D341Med (cell line): ENCODE results near the gene HNRNPL.
"Not testable (repeated sequence)": the region's sequence is repeated elsewhere in the genome, so short reads cannot be mapped to it uniquely, and the experiment has no call there.

Experiments
- DNase-seq: peaks from one replicate; pipeline ENCODE4 v3.0.0; 2012; ENCODE audit warnings: low spot score

HNRNPL gene

DNA sequence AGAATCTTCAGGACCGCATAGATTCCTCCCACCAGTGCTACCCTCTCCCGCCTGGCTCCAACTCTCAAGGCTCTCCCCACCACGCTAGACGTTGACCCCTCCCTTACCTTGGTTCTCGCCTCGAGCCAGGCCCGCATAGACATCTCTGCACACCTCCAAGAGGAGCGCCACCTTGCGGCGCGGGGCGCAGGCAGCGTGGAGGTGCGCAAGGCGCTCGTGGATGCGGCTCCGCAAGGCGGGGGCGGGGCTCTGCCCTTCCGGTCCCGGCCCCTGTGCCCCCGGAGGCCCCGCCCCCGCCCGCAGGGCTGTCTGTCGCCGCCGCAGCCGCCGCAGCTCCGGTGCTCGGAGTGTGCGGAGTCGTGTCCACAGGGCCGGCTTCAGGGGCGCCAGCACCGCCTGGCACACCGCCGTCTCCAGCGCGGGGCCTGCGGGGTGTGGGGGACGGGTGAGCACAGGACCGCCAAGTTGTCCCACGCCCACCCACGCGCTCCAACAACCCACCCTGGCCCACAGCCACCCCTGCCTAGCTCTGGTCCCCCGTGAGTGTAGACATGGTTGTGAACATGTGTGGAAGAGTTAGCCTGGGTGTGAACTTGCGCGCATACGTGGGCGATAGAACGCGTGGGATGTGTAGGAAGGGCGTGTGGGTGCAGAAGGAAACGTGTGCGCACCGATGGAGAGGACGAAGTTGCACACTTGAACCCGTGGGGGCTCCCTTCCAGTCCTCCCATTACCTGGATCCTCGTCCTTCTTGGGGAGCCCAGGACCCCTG is 20.2 kb upstream of the HNRNPL start:
- peak; percentile 92 for DNase-seq

DNA sequence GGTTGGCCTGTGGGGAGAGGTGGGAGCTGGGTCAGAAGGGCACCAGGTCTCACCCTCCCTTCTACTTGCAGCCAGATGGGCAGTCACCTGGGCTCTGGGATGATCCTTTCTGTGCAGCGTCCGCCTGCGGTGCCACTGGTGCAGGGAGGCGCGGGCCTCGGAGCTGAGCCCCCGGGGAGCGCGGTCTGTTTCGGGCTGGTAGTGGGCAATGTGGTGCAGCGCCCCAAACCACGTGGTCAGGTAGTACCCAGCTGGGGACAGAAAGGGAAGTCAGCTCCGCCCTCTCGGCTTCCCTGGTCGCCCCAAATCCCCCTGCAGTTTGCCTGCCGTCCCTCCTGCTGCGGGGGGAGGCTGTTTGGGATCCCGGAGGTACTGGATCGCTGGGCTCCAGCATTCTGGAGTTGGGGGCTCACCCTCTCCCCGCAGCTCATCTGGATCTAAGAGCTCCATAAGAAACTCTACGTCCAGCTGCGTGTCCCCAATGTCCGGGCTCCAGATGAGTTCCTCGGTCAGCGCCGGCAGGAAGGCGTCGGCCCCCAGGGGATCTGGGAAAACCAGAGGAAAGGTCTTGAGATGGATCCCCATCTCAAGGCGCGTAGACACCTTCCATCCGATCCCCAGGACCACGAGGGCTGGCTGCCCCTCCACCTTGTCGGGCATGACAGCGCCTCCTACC is 19.5 kb upstream of the HNRNPL start:
- peak; percentile 67 for DNase-seq

GRCh38 chr19:38868551-38868950 is 18.8 kb upstream of the HNRNPL start:
- no peak for DNase-seq

GRCh38 chr19:38867171-38867780 is 17.5 kb upstream of the HNRNPL start:
- no peak for DNase-seq

- DNase-seq = no peak
These were observed 12.7 kb upstream of the HNRNPL start for GRCh38 chr19:38862321-38863059.

DNA sequence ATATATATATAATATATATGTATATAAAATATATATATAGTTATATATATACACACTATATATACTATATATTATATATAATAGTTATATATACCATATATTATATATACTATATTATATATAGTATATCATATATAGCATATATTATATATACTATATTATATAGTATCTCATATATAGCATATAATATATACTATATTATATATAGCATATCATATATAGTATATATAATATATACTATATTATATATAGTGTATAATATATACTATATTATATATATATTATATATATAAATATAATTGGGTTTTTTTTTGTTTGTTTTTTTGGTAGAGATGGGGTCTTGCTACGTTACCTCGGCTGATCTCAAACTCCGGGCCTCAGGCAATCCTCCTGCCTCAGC is 11.6 kb upstream of the HNRNPL start:
- no peak for DNase-seq

DNA sequence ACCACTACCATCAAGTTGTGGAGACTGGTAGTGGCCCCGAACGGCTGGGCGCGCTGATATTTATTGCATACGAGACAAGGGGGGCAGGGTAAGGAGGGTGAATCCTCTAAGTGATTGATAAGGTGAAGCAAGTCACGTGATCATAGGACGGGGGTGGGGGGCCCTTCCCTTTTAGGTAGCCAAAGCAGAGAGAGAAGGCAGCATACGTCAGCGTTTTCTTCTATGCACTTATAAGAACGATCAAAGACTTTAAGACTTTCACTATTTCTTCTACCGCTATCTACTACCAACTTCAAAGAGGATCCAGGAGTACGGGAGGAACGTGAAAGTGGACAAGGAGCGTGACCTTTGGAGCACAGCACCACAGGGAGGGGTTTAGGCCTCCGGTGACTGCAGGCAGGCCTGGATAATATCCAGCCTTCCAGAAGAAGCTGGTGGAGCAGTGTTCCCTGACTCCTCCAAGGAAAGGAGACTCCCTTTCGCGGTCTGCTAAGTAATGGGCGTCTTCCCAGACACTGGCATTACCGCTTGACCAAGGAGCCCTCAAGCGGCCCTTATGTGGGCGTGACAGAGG is 9.9 kb upstream of the HNRNPL start:
- not testable (repeated sequence) for DNase-seq

DNA sequence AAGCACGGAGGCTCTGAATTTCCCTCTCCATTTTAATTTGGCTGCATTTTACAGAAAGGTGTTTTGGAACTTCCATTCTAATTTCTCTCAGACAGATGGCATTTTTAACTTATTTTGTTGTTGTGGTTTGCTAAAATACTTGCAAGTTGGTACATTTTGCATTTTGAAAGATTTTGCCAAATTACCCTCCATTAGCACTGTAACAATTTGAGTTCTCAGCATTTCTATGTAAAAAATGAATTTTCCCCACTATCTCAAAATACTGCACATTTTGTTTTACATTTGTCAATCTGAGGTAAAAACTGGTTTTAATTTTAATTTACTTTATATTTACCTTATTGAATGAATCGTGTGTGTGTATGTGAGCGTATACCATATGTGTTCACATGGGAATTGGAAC is 7.0 kb upstream of the HNRNPL start:
- DNase-seq = no peak

- not testable (repeated sequence) for DNase-seq
These were observed 6.0 kb upstream of the HNRNPL start for GRCh38 chr19:38855751-38856150.

DNA sequence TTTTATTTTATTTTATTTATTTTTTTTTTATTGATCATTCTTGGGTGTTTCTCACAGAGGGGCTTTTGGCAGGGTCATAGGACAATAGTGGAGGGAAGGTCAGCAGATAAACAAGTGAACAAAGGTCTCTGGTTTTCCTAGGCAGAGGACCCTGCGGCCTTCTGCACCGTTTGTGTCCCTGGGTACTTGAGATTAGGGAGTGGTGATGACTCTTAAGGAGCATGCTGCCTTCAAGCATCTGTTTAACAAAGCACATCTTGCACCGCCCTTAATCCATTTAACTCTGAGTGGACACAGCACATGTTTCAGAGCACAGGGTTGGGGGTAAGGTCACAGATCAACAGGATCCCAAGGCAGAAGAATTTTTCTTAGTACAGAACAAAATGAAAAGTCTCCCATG is 5.2 kb upstream of the HNRNPL start:
- DNase-seq = not testable (repeated sequence)

DNA sequence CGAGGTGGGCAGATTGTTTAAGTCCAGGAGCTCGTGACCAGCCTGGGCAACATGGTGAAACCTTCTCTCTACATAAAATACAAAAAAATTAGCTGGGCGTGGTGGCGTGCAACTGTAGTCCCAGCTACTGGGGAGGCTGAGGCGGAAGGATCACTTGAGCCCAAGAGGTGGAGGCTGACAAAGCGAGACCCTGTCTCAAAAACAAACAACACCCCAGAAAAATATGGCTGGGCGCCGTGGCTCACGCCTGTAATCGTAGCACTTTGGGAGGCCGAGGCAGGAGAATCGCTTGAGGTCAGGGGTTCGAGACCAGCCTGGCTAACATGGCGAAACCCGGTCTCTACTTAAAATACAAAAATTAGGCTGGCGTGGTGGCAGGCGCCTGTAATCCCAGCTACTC is 3.4 kb upstream of the HNRNPL start:
- no peak for DNase-seq

DNA sequence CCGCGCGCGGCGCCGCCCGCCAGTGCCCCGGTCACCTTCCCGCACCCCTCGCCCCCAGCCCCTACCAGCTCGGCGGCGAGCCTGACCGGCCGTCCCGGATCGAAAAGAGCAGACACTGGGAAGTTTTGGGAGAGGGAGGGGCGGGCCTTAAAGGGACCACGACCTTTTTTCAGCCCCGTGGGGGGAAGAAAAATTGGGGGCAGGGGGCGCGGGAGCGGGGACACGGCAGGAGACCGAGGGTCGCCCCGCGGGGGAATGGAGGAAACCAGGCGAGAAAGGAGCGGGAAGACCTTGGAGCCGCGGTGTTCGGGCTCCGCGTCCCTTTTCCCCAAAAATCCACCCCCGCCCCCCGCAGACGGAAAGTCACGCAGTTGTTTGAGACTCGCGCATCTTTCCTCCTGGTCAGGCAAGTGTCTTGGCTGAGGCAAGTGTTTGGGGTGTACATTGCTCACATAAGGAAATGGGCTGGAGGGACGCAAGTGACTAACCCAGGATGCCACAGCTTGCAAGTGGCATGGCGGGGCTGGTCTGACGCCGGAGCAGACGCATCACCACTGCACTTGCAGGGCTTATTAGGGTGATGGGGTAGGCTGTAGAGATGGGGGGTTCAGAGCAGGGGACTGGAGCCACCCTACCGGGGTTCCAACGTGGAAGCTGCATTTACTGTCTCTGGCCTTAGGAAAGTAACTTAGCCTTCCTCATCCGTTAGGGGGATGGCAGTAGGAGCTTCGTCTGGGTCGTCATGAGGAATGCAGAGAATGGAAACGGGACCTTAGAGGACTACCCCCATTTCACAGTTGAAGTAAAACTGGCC is 2.7 kb upstream of the HNRNPL start:
- DNase-seq = no peak

DNA sequence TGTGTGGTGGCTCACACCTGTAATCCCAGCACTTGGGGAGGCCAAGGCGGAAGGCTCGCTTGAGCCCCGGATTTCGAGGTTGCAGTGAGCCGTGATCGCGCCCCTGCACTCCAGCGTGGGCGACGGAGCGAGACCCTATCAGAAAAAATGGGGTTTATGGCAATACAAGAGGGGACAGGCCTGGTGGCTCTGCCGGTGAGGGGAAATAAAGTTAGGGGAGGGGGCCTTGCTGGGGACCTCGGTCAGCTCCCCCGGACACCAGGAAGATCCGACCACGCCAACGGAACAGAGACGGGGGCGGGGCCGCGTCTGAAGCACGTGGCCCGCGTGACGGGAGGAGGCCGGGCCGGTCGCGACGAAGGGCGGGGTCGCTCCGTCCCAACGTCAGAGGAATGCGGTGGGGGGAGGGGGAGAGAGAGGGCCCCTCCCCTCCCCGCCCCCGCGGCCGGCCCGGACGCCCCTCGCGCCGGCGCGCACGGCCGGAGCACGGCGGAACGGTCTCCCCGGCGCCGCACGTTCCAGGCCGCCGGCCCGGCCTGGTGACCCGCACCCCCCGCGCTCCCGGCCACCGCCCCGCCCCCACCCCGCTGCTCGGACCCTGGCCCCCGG is 1.9 kb upstream of the HNRNPL start:
- peak; percentile 93 for DNase-seq

DNA sequence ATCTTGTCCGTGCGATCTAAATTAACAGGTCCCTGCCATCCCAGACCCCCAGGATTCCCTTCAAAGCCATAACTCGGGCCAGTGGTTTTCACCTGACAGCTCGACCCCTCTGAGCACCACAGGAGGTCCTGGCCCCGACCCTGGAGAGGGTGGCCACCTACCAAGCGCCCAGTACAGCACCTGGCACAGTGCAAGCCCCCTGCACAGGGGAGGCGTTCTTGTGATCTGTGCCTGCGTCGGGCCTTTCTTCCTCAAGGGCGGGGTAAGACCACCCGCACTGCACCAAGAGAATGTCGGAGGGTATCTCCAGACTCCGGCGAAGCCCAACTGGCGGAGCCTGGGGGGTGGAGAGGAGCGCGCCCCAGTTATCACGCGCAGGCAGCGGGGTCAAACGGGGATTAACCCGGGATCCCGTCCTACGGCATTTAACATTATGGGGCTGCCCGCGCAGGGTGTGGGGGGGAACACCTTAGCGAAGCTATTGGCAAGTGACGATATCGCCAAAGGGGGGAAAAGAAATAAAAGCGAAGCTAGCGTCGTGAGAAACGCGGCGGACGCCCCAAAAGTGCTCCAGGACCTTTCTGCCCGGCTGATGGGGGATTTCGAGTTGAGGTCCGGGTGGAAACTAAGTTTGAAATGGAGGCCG is 1.3 kb upstream of the HNRNPL start:
- no peak for DNase-seq

DNA sequence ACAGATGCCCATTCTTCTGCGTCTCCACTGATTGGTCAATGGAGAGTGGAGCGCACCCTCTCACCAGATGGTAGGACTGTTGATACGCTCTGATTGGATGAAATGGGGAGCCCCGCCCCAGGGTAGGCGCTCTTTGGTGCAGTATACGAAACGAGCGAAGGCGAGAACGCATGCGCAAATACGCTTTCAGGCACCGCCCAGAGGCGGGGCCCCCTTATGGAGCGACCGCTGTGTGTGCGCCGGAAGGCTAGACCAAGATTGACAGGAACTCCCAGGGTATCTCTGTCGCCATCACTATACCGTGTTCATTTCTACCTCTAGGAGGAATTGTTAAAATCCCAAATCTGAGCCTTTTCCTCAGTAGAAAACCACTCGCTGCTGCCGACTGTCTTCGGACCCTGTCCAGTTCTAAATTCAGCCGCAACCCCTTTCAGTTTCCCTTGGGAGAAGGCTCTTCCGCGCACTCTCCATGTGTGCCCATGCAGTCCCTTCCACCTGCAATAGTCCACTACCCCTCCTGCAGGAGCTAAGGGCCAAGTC is 720 bp upstream of the HNRNPL start:
- peak; percentile 90 for DNase-seq

GRCh38 chr19:38849147-38849859 is 483 bp downstream of the HNRNPL start:
- peak; percentile 98 for DNase-seq

- no peak for DNase-seq
These were observed 1.3 kb downstream of the HNRNPL start for GRCh38 chr19:38848299-38849146.

- no peak for DNase-seq
These were observed 3.7 kb downstream of the HNRNPL start for GRCh38 chr19:38846097-38846496.
